Neuronal stem cell (in vitro differentiated cells): Measurements from ENCODE around the gene NAALADL2.
"Not testable (repeated sequence)": the region's sequence is repeated elsewhere in the genome, so short reads cannot be mapped to it uniquely, and the experiment has no call there.

Experiments used
- DNase-seq: peaks from one replicate; pipeline ENCODE4 v3.0.0-alpha.2; 2013; ENCODE audit warnings: low spot score
- H2AFZ ChIP-seq: one replicate; pipeline ENCODE4 v1.6.1; 2013; ENCODE audit warnings: mild to moderate bottlenecking, low read length, inconsistent platforms
- H2AK5ac ChIP-seq: 2 replicates; pipeline ENCODE4 v1.6.1; 2013; ENCODE audit warnings: low read depth, mild to moderate bottlenecking, inconsistent platforms, low read length, moderate library complexity, mixed read lengths
- H2BK120ac ChIP-seq: 2 replicates; pipeline ENCODE4 v1.6.1; 2013; ENCODE audit warnings: low read depth, mild to moderate bottlenecking, inconsistent platforms, low read length, moderate library complexity, mixed read lengths
- H2BK12ac ChIP-seq: one replicate; pipeline ENCODE4 v1.6.1; 2013; ENCODE audit warnings: low read length, inconsistent platforms
- H2BK15ac ChIP-seq: 2 replicates; pipeline ENCODE4 v1.6.1; 2013; ENCODE audit warnings: mild to moderate bottlenecking, low read length, inconsistent platforms, mixed read lengths
- H2BK5ac ChIP-seq: one replicate; pipeline ENCODE4 v1.6.1; 2013; ENCODE audit warnings: inconsistent platforms, mild to moderate bottlenecking, low read length, moderate library complexity
- H3K14ac ChIP-seq: one replicate; pipeline ENCODE4 v1.6.1; 2013; ENCODE audit warnings: low read length, inconsistent platforms
- H3K18ac ChIP-seq: 2 replicates; pipeline ENCODE4 v1.6.1; 2013; ENCODE audit warnings: low read length, inconsistent platforms
- H3K23ac ChIP-seq: 2 replicates; pipeline ENCODE4 v1.6.1; 2013; ENCODE audit warnings: low read depth, mild to moderate bottlenecking, mixed read lengths, low read length, inconsistent platforms; ENCODE audit not compliant: poor library complexity
- H3K27ac ChIP-seq: replicated peaks from 3 replicates; pipeline ENCODE4 v1.5.1; 2013; ENCODE audit warnings: low read length, inconsistent platforms
- H3K27me3 ChIP-seq, 3 experiments: 2 replicates each; pipeline ENCODE4 v1.6.1; 2013; ENCODE audit warnings: low read length in 3 of 3, mild to moderate bottlenecking in 2 of 3, inconsistent platforms in 1 of 3, low read depth in 1 of 3, mixed read lengths in 1 of 3, moderate library complexity in 1 of 3; ENCODE audit not compliant: control insufficient read depth in 3 of 3, insufficient read depth in 3 of 3
- H3K36me3 ChIP-seq, 2 donors: replicated peaks in 1 of 2; 2 replicates each; pipeline ENCODE4 v1.6.1; 2013; ENCODE audit warnings: low read length in 2 of 2; ENCODE audit not compliant: control insufficient read depth in 2 of 2, insufficient read depth in 2 of 2
- H3K4ac ChIP-seq: 2 replicates; pipeline ENCODE4 v1.6.1; 2013; ENCODE audit warnings: inconsistent platforms, mild to moderate bottlenecking, low read length, moderate library complexity
- H3K4me1 ChIP-seq, 2 donors: 1 replicate in 1 of 2; 2 replicates in 1 of 2; pipeline ENCODE4 v1.6.1; 2013; ENCODE audit warnings: low read length in 2 of 2, low read depth in 1 of 2; ENCODE audit not compliant: control insufficient read depth in 2 of 2, insufficient read depth in 1 of 2
- H3K4me2 ChIP-seq: one replicate; pipeline ENCODE4 v1.6.1; 2013; ENCODE audit warnings: mild to moderate bottlenecking, low read length, inconsistent platforms; ENCODE audit not compliant: insufficient read depth, poor library complexity, severe bottlenecking
- H3K4me3 ChIP-seq, 2 donors: 2 replicates each; pipeline ENCODE4 v1.5.1; 2013; ENCODE audit warnings: low read length in 2 of 2, mild to moderate bottlenecking in 2 of 2, inconsistent platforms in 1 of 2, moderate library complexity in 1 of 2
- H3K79me1 ChIP-seq: one replicate; pipeline ENCODE4 v1.6.1; 2013; ENCODE audit warnings: low read depth, mild to moderate bottlenecking, inconsistent platforms, low read length, moderate library complexity
- H3K9ac ChIP-seq: one replicate; pipeline ENCODE4 v1.6.1; 2013; ENCODE audit warnings: mild to moderate bottlenecking, low read depth, low read length, inconsistent platforms; ENCODE audit not compliant: poor library complexity
- H3K9me3 ChIP-seq, 2 donors: replicated peaks in 1 of 2; 2 replicates each; pipeline versions ENCODE3 to v1.6.1; 2013; ENCODE audit warnings: low read length in 2 of 2, mild to moderate bottlenecking in 2 of 2, inconsistent platforms in 1 of 2, low read depth in 1 of 2, mixed read lengths in 1 of 2, moderate library complexity in 1 of 2; ENCODE audit not compliant: control insufficient read depth in 2 of 2, insufficient read depth in 1 of 2
- H4K8ac ChIP-seq: one replicate; pipeline ENCODE4 v1.6.1; 2013; ENCODE audit warnings: low read depth, mild to moderate bottlenecking, inconsistent platforms, low read length, moderate library complexity
- H4K91ac ChIP-seq: one replicate; pipeline ENCODE4 v1.6.1; 2013; ENCODE audit warnings: low read length, low read depth, mild to moderate bottlenecking, inconsistent platforms; ENCODE audit not compliant: poor library complexity
- WGBS, 2 donors: extraction: QIAGEN DNeasy Blood & Tissue Kit; methylation state at CpG; one replicate each; pipeline ENCODE4 v1.1.7; 2013; ENCODE audit warnings: missing lambda C conversion rate in 2 of 2, mixed read lengths in 1 of 2; ENCODE audit not compliant: insufficient read length in 2 of 2, insufficient replicate concordance in 1 of 2; ENCODE audit errors: extremely low coverage in 2 of 2; 5-methylcytosine and 5-hydroxymethylcytosine counted together

NAALADL2 gene

GRCh38 chr3:175787109-175787508 is 928.0 kb downstream of the NAALADL2 start:
- not testable (repeated sequence) for H2BK15ac ChIP-seq, H3K18ac ChIP-seq, H3K23ac ChIP-seq, H2AFZ ChIP-seq, H3K9me3 ChIP-seq, H4K91ac ChIP-seq, H3K9ac ChIP-seq, DNase-seq, H3K14ac ChIP-seq, H2AK5ac ChIP-seq, H3K4ac ChIP-seq, H2BK120ac ChIP-seq, H3K27me3 ChIP-seq, H3K79me1 ChIP-seq, H2BK5ac ChIP-seq, H3K4me2 ChIP-seq, H2BK12ac ChIP-seq, H3K36me3 ChIP-seq, H4K8ac ChIP-seq, H3K4me1 ChIP-seq, H3K4me3 ChIP-seq, H3K27ac ChIP-seq
- no CpG with 5 or more reads among the region's 16 CpGs for WGBS, 2 donors

DNA sequence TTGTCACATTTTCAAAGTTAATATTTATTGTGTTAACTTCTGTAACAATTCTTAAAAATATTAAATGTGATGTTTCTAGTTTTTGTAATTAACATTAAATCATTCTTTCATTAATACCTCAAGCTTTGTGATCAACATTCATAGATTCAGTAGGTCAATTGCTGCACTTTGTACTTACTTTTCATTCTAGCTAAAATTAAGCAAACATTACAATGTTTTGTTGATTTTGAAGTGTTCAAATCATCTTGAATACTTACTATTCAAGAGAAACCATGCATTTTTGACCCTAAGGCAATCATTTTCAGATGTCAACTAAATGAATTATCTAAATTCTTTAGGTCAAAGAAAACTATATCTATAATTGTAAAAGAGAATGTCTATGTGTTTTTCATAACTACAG is 933.1 kb downstream of the NAALADL2 start:
- Histone ChIP-seq H3K4me2 (no peak overlapping the region), H4K91ac (no peak overlapping the region), H3K4me3 (no peak overlapping the region), H3K23ac (no peak overlapping the region), H3K4ac (no peak overlapping the region), H2AK5ac (no peak overlapping the region), H3K18ac (no peak overlapping the region), H3K27ac (no peak overlapping the region), H2AFZ (no peak overlapping the region), H2BK15ac (no peak overlapping the region), H3K27me3 (no peaks in the 10 kb centered on the region), H4K8ac (no peak overlapping the region), H3K79me1 (no peaks in the 10 kb centered on the region), H2BK12ac (no peak overlapping the region), H3K9me3 (no peaks in the 10 kb centered on the region), H3K36me3 (no peaks in the 10 kb centered on the region), H2BK120ac (no peak overlapping the region), H3K4me1 (no peaks in the 10 kb centered on the region), H3K9ac (no peak overlapping the region), H3K14ac (no peak overlapping the region), H2BK5ac (no peak overlapping the region)
- no peak for DNase-seq

DNA sequence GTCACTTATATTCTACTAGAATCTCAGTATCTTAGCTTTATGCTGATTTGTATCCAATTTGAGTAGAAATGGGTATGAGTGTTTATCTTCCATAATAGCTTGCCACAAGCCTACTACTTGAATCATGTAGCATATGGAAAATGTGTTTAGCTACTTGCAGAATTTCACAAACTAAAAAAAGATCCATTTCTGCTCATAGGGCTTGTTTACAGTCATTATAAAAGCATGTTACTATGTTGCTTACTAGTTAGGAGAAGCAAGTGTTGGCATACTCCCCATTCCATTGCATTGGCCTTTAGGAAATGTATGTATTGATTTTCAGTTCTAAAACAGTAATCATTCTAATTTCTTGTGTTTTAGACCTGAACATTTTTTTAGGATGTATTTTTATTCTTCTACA is 939.2 kb downstream of the NAALADL2 start:
- Histone ChIP-seq H3K9ac (no peak overlapping the region), H3K27me3 (no peaks in the 10 kb centered on the region), H3K18ac (no peak overlapping the region), H3K79me1 (no peaks in the 10 kb centered on the region), H4K91ac (no peak overlapping the region), H3K4me1 (no peaks in the 10 kb centered on the region), H2BK120ac (no peak overlapping the region), H3K36me3 (no peaks in the 10 kb centered on the region), H3K4me2 (no peak overlapping the region), H3K14ac (no peak overlapping the region), H3K27ac (no peak overlapping the region), H2AK5ac (no peak overlapping the region), H2BK15ac (no peak overlapping the region), H2AFZ (no peak overlapping the region), H3K4me3 (no peak overlapping the region), H3K23ac (no peak overlapping the region), H2BK5ac (no peak overlapping the region), H2BK12ac (no peak overlapping the region), H3K4ac (no peak overlapping the region), H3K9me3 (no peaks in the 10 kb centered on the region), H4K8ac (no peak overlapping the region)
- DNase-seq: no peak

DNA sequence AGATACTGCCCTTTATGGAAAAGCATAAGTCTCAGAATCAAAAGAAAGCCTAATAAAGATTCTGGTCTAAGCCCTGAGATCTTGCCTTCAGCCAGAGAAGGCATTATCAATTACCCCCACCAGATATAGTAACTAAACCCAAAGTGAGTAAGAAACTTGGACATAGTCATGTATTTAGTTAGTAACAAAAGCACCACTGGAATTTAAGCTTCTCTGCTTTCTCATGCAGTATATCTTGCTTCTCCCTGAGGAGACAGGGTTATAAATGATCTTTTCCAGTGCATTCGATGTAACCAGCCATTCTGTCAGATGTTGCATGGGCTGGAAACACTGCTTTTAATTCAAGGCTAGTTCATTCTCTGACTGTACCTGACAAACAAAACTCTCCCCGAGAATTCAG is 946.7 kb downstream of the NAALADL2 start:
- no peaks in the 10 kb centered on the region for H3K79me1 ChIP-seq
- no peaks in the 10 kb centered on the region for H3K36me3 ChIP-seq
- WGBS, 2 donors: no CpG with 5 or more reads among the region's 2 CpGs
- no peak overlapping the region for H3K4ac ChIP-seq
- no peak for DNase-seq
- no peak overlapping the region for H3K23ac ChIP-seq
- no peak overlapping the region for H3K4me3 ChIP-seq
- H2BK5ac ChIP-seq: no peak overlapping the region
- no peaks in the 10 kb centered on the region for H3K27me3 ChIP-seq
- H2BK120ac ChIP-seq: no peak overlapping the region
- no peak overlapping the region for H4K8ac ChIP-seq
- no peaks in the 10 kb centered on the region for H3K4me1 ChIP-seq
- H3K14ac ChIP-seq: no peak overlapping the region
- no peak overlapping the region for H2BK12ac ChIP-seq
- H2BK15ac ChIP-seq: no peak overlapping the region
- H3K27ac ChIP-seq: no peak overlapping the region
- H4K91ac ChIP-seq: no peak overlapping the region
- H3K4me2 ChIP-seq: no peak overlapping the region
- no peak overlapping the region for H3K9ac ChIP-seq
- no peaks in the 10 kb centered on the region for H3K9me3 ChIP-seq
- H3K18ac ChIP-seq: no peak overlapping the region
- no peak overlapping the region for H2AK5ac ChIP-seq
- H2AFZ ChIP-seq: no peak overlapping the region
